SK-N-SH (cell line): ENCODE results near the gene RNF130.

Source experiments
- REST ChIP-seq: IDR thresholded peaks from 2 replicates; pipeline ENCODE4 v1.6.1; 2012; ENCODE audit warnings: mild to moderate bottlenecking, low read depth, low read length, moderate library complexity
- TF ChIP-seq, protein P1 (sequence below): fragments of 150-350 bp; IDR thresholded peaks from 2 replicates; pipeline ENCODE4 v1.6.1; 2017; ENCODE audit warnings: antibody characterized with exemption, low read length, low read depth, borderline replicate concordance
- TF ChIP-seq, protein P2 (sequence below): IDR thresholded peaks from 2 replicates; pipeline ENCODE4 v1.4.0; 2012; ENCODE audit warnings: low read depth

- TF ChIP-seq REST, result no peak
- TF ChIP-seq, protein P1, sequence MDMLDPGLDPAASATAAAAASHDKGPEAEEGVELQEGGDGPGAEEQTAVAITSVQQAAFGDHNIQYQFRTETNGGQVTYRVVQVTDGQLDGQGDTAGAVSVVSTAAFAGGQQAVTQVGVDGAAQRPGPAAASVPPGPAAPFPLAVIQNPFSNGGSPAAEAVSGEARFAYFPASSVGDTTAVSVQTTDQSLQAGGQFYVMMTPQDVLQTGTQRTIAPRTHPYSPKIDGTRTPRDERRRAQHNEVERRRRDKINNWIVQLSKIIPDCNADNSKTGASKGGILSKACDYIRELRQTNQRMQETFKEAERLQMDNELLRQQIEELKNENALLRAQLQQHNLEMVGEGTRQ, result no peak
- TF ChIP-seq, protein P2, sequence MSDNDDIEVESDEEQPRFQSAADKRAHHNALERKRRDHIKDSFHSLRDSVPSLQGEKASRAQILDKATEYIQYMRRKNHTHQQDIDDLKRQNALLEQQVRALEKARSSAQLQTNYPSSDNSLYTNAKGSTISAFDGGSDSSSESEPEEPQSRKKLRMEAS, result no peak
Measured at GRCh38 chr5:179953987-179954386, 117.6 kb downstream of the RNF130 start.
